GM12874 (cell line): Measurements from ENCODE around the gene GLCCI1.

Experiments used
- TF ChIP-seq, protein P1 (sequence below): IDR thresholded peaks from 2 replicates; pipeline ENCODE4 v1.5.1; 2011; ENCODE audit warnings: low read depth, mild to moderate bottlenecking, control low read depth, low read length, moderate library complexity; ENCODE audit not compliant: insufficient read depth

Gene GLCCI1

DNA sequence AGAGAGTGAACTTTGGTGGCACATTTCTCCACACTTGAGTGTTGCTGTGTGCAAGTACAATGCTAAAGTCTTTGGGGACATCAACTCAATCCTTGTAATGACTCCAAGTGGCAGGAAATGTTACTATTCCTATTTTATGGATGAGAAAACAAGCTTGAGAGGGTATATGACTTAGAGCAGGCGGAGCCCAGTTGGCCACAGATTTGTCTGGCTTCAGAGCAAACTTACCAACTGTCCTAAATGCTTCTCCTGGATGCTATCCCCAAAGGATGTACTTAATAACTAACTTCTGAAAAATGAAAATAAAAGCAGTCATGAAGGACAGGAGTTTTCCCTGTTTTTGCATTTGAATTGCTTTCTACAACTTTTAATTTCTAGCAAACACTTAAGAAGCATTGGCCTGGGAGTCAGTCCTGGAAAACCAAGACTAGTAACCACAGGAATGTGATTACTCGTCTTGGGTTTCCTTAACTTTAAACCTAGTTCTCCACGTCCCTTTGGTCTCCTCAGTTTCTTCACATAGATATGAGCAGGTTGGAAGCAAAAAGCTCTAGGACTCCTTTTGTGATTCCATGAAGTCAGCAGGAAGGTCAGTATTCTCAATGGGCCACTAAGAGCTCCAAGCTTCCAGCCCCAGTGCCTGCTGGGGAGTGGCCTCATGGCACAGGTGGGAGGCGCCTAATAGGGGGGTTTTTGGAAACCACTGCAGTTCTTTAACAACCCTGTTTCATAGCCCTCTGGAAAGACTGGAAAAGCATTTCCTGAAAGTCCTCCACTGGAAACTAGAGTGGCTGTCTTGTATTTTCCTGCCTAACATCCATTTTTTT, 140.8 kb downstream of the GLCCI1 start:
- TF ChIP-seq, protein P1, sequence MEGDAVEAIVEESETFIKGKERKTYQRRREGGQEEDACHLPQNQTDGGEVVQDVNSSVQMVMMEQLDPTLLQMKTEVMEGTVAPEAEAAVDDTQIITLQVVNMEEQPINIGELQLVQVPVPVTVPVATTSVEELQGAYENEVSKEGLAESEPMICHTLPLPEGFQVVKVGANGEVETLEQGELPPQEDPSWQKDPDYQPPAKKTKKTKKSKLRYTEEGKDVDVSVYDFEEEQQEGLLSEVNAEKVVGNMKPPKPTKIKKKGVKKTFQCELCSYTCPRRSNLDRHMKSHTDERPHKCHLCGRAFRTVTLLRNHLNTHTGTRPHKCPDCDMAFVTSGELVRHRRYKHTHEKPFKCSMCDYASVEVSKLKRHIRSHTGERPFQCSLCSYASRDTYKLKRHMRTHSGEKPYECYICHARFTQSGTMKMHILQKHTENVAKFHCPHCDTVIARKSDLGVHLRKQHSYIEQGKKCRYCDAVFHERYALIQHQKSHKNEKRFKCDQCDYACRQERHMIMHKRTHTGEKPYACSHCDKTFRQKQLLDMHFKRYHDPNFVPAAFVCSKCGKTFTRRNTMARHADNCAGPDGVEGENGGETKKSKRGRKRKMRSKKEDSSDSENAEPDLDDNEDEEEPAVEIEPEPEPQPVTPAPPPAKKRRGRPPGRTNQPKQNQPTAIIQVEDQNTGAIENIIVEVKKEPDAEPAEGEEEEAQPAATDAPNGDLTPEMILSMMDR: no peak

GRCh38 chr7:8111282-8111960, 142.8 kb downstream of the GLCCI1 start:
- TF ChIP-seq, protein P1: no peak

DNA sequence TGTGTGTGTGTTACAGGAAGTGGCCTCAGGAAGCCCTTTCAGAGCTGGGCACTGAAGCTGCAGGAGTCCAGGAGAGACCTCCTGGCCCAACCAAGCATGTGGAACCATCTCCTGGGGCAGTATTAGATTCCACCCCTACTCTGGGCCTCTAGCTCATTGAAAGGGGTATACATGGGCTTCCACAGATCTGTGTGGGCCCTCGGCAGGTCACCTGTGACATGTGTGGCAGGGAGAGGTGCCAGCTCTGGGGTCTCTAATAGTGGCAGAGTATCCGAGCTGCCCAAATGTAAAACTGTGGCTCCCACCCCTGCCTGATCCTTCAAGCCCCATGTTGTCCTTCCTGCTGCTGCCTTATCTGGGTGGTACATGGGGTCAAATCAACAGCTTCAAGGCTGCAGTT, 144.1 kb downstream of the GLCCI1 start:
- TF ChIP-seq, protein P1: no peak

GRCh38 chr7:8113184-8113583, 144.6 kb downstream of the GLCCI1 start:
- TF ChIP-seq, protein P1: no peak

GRCh38 chr7:8114175-8114574, 145.6 kb downstream of the GLCCI1 start:
- TF ChIP-seq, protein P1: no peak

- TF ChIP-seq, protein P1: no peak
Measured at GRCh38 chr7:8115547-8116402, 147.2 kb downstream of the GLCCI1 start.

GRCh38 chr7:8117195-8117594, 148.6 kb downstream of the GLCCI1 start:
- TF ChIP-seq, protein P1: no peak
